Jurkat, Clone E6-1 (cell line): ENCODE results near the gene ALG9.
"Not testable (repeated sequence)": the region's sequence is repeated elsewhere in the genome, so short reads cannot be mapped to it uniquely, and the experiment has no call there.

Experiments
- DNase-seq: peaks from one replicate; pipeline ENCODE4 v3.0.0-alpha.2; 2011; ENCODE audit warnings: low read depth, low spot score
- H3K4me3 ChIP-seq: 2 replicates; pipeline ENCODE4 v1.5.1; 2011; ENCODE audit warnings: mild to moderate bottlenecking, low read length, control low read depth, moderate library complexity

The ALG9 gene

DNA sequence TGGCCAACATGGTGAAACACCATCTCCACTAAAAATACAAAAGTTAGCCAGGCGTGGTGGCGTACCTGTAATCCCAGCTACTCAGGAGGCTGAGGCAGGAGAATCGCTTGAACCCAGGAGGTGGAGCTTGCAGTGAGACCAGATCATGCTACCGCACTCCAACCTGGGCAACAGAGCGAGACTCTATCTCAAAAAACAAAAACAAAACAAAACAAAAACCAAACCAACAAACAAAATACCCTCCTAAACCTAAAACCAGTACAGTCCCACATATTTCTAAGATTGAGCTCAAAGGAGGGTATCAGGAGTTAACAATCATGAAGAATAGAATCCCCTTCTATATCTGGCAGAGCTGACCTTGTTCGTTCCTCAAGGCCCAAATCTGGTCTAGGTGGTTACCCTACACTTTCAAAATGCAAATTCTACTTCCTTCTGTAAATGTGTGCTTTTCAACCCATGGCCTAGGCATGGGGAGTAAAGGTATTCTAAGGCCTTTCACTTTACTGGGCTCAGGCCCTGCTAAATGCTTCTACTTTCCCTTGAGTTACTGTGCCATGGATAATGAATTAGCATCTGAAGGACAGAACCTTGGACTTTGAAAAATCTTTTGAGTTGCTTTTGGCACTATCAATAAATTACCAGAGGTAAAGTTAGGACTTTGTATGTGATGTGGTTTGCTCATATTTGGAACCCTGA lies 94.8 kb downstream of the ALG9 start:
- no peak for DNase-seq
- no peak overlapping the region for H3K4me3 ChIP-seq

DNA sequence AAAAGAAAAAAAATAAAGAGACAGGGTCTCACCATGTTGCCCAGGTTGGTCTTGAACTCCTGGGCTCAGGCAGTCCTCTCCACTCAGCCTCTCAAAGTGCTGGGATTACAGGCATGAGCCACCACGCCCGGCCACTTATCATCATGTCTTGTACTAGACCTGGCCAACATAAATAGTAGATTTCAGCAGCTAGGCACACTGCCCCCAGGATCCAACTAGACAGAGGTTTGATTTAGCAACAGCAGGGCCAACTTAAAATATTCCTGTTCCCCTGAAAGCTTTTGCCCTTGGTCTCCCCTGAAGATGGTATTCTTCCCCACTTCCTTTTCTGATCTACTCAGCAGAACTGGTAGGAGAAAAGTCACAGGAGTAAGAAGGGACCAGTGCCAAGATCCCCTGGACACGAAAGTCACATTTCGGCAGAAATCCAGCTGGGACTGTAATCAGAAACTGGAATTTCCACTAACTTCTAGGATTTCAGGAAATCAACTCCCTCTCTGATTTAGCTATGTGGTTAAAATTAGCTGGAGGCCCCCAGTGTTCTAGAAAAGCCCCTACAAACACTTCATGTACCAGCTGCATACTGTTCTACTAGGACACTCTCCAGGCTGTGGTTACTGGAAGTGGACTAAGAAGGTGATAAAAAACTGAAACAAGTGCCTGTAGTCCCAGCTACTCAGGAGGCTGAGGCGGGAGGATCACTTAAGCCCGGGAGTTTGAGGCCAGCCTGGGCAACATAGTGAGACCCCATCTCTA lies 96.2 kb downstream of the ALG9 start:
- H3K4me3 ChIP-seq, result no peak overlapping the region
- no peak for DNase-seq

DNA sequence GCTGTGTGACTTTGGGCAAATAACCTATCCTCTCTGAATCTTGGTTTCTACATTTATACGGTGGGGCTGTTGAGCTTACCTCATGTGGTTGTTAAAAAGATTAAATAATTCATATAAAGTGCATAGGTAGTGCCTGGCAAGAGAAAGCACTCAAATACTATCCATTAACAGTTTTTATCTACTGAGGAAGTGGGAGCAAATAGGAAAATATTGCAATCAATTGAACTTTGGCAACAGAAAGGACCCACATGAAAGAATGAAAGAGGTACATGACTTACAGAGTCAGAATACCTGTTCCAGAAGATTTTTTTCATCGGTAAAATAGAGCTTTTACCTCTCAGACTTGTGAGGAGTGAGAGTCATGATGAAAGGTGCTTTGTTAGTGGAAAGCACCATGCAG lies 98.8 kb downstream of the ALG9 start:
- no peak for DNase-seq

DNA sequence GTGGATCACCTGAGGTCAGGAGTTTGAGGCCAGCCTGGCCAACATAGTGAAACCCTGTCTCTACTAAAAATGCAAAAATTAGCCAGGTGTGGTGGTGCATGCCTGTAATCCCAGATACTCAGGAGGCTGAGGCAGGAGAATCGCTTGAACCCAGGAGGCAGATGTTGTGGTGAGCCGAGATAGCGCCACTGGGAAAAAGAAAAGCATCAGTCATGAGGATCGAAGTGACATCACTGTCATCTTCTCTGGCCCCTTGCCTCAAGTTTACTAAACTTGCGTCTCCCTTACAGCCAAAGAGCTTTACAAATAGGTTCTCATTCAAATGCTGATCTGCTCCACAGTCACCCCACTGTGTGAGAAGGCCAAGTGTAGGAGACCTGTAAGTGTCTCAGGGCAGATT lies 100.2 kb downstream of the ALG9 start:
- DNase-seq, H3K4me3 ChIP-seq: not testable (repeated sequence)

More for the DNA sequence above, 98.8 kb downstream of the ALG9 start:
- H3K4me3 ChIP-seq, result no peak overlapping the region

DNA sequence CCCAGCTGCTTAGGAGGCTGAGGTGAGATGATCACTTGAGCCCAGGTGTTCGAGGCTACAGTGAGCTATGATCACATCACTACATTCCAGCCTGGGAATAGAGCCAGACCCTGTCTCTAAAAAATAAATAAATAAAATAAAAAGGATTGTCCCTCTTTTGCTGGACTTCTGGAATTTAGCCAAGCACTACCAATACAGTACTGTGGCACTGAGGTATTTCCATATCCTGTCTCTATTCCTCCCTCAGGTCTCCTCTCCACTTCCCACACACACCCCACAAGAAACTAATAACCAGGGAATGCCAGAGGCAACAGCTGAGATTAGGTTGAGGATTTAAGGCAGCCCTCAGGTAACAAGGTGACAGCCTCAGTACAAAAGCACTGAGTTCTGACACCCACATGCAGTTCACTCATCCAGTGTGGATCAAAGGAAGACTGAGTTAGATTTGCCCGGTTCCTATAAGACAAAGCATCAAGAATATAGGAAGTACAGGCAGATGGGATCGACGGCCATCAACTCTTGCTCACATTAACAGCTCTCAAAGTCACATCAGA lies 100.7 kb downstream of the ALG9 start:
- DNase-seq, result no peak
- no peak overlapping the region for H3K4me3 ChIP-seq

DNA sequence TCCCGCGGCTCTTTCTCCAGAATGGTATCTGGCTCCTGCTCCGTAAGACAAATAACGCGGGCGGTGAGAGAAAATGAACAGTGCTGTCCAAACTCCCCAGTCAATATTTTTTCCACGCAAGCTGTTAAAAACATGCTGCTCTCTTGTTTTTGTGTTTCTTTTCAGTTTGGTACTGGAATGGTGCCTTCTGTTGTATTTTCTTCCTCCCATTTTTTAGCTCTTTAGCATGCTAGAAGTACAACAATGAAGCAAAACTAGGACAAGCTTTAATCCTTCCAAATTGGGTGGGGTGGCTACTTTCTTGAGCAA lies 104.6 kb downstream of the ALG9 start:
- H3K4me3 ChIP-seq, result peak overlapping the region; percentile 83
- no peak for DNase-seq

DNA sequence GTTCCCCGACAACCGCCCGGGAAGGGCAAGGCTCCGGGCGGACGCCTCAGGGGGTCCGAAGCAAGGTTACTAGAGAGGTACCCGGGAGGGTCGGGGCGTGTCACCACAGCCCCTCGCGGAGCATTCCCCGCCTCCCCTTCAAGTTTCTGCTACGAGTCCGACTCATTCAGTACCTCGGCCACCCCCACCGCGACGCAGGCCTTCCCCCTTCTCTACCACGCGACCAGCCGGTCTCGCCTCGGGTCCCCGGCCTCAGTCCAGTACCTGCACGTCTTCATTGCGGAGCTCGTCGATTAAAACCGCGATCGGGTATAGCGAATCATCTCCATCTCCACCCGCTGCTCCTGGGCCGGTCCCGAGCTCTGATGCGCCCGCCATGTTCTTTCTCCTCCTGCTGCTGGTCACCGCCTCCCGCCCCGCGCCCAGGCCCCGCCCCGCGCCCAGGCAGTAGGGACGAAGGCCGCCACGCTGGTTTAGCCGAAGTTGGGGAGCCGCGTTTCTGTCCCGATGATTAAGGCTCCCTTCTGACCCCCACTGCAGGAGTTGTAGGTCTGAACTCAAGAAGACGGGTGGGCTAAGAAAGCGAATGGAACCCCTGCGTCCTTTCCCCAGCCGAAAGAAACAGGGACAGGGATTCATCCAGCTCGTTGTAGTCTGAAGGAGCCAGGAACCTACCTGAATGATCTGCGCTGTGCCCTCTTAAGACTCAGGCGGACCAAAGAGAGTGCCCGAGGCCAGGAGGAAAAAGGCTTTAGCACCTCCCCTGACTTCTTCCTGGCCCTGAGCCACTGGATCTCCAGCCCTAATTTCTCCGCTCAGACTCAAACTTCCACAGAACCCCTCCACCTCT lies 105.2 kb downstream of the ALG9 start, which contains the start of gene PPP2R1B:
TSS of gene PPP2R1B (minus strand) at position 406 of the 850 bp plus-strand sequence. CDS start at position 378, 28 bp downstream.
- peak within 1 kb of the TSS; percentile 83 for H3K4me3 ChIP-seq
- DNase-seq, result peak; percentile 32

DNA sequence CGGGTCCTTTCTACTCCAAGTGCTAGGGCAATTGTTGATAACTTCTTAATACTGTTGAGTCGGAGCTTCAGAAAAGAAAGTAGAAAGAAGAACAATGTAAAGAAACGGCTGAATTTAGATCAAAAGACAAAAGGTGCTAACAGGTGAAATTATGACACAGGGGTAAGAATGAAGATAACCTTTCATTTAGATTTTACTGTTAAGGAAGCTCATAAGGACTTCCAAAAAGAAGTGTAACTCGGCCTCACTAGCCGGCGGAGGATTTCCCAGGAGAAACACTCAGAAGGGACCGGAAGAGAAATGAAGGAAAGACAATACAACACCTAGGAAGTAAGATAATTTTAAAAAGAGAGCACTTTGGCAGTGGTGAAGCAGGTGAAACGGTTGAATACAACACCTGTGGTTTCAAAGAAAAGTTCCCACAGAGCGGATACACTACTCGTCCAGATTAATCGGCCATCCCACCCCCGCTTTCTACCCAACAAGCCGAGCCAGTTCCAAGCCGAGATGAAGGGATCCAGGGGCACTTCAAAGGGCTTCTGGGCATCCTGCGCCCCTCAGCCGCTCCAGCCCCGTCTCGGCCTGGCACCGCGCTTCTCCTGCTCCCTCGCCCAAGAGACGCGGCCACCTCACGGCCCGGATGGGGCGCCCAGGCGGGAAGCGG lies 105.9 kb downstream of the ALG9 start:
- no peak for DNase-seq
- peak overlapping the region; percentile 83 for H3K4me3 ChIP-seq

DNA sequence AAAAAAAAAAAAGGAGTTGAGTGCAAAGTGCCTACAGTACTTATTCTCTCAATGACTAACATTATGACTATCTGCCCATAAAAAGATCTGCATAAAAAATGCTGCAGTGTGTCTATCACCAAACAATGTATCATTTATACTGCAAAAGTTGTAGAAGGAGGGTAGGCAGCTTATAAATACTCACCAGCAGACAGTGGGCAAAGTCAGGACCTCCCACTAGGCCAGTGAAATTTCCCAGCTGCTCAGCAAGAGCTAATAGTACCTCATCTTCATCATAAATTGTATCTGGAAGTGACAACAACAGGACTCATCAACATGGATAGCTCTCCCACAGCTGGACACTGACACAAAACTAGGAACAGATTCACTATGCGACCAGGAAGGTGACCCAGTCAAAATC lies 106.8 kb downstream of the ALG9 start:
- H3K4me3 ChIP-seq, result peak overlapping the region; percentile 83
- no peak for DNase-seq

DNA sequence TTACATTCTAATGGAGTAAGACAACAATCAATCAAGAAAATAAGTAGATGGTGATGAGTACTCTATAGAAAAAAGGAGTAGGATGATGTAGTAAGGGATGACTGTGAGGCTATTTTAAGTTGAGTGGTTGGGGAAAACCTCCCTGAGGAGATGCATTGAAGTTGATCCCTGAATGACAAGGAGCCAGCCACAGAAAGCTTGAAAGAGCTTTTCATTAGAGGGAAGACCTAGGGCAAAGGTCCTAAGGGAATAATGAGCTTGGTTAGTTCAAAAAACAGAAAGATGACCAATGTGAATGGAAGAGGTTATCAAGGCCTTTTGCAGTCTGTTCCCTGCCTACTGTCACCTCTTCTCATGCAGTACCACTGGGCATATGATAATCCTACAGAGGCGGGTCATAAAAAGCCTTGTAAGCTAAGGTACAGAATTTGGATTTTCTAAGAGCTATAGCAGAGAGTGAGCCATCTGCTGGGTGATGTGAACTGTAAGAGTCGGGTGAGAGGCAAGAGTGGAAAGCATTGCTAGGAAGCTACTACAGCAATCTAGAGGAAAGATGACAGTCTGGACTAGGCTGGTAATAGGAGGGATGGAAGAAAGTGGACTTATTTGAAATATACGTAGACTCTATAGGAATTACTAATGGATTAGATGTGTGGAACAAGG lies 108.3 kb downstream of the ALG9 start:
- H3K4me3 ChIP-seq, result no peak overlapping the region
- no peak for DNase-seq

DNA sequence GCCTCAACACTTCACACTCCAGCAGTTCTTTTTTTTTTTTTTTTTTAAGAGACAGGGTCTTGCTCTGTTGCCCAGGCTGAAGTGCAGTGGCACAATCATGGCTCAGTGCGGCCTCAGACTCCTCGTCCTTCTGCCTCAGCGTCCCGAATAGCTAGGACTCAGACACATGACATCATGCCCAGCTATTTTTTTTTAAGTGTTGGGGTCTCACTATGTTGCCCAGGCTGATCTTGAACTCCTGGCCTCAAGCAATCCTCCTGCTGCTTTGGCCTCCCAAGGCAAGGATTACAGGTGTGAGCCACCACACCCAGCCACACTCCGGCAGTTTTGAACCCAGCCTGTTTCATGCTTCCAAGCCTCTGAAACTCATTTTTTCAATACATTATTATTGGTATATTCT lies 108.9 kb downstream of the ALG9 start:
- no peak for DNase-seq

DNA sequence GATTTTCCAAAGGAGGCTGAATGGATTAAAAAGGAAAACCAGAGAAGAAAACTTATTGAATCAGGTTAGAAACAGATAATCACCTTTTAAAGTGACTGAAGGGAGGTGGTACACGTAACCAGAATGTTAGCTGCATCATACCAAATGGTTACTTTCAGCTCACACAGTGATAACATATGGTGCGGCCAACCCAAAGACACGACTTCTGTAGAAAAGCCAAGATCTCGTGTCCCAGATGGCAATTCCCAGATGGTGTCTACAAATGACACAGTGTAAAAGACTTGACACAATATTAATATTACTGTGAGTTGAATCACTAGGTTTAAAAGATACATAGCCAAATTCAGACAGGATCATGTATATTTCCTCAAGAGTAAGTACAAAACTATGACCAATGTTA lies 110.3 kb downstream of the ALG9 start:
- DNase-seq, result no peak
- no peak overlapping the region for H3K4me3 ChIP-seq

More for the DNA sequence above, 108.9 kb downstream of the ALG9 start:
- no peak overlapping the region for H3K4me3 ChIP-seq

DNA sequence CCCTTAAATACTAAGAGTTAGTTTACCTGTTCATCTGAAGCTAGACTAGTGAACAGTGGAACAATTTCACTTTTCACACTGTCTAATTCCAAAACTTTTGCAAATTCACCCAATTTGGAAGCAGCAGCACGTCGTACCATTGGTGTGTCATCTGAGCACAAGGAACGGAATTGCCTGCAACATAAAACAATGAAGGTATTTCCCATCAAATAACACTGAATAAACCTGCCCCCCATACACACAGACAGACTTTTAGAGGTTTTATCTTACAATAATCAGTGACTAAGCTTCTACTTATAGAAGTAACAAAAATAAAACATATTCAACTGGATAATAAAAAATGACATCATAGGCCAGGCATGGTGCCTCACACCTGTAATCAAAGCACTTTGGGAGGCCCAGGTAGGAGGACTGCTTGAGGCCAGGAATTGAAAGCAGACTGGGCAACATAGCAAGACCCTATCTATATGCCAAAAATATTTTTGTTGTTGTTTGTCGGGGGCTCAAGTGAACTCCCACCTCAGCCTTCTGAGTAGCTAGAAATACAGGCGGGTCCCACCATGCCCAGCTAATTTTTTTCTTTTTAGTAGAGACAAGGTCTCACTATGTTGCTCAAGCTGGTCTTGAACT lies 111.5 kb downstream of the ALG9 start:
- no peak overlapping the region for H3K4me3 ChIP-seq
- DNase-seq, result no peak

DNA sequence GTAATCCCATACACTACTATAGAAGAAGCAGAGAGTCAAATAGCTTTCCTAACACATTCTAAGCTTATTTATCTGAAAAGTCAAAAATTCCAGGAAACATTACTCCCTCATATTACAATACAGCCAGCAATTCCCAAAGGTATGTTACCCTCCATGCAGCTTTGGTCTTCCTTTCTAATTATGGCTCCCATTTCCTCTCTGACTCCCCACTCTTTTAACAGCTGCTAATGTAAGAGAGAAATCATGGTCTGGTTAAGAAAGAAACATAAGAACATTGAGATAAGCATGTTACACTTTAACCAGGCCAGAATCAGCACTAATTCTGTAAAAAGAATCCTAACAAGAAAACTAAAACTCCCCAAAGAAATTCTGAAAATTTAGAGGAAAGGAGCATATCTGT lies 112.0 kb downstream of the ALG9 start:
- no peak overlapping the region for H3K4me3 ChIP-seq
- DNase-seq, result no peak

DNA sequence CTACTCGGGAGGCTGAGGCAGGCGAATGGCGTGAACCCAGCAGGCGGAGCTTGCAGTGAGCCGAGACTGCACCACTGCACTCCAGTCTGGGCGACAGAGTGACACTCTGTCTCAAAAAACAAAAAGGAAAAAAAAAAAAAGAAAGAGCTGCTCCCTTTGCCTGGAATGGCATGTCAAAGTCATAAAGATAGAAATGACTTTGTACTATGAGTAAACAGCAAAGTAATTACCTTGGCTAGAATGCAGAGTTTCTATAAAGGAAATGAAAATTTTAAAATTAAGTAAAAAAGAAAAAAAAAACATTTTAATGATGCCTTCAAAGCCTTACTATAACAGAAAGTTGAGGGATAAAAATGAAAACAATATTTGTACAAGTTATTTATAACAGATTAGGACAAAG lies 115.3 kb downstream of the ALG9 start:
- no peak for DNase-seq
- H3K4me3 ChIP-seq, result no peak overlapping the region

DNA sequence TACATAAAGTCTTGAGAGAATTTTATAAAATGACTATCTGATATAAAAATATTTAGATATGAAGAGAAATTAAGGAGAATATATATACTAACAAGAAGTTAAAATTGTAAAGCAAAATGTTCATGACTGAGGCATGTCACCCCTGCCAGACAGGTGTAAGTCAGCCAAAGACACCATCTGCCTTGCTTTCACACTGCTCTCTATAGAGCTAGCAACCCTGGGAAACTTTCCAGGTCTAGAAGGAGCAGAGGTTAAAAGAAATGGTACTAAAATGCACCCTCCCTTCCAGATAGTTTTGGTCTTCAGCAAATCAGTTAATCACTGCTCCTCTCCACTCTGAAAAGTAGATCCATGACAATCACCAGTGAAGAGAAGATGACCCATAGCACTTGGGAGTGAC lies 121.7 kb downstream of the ALG9 start:
- no peak for DNase-seq
- H3K4me3 ChIP-seq, result no peak overlapping the region

DNA sequence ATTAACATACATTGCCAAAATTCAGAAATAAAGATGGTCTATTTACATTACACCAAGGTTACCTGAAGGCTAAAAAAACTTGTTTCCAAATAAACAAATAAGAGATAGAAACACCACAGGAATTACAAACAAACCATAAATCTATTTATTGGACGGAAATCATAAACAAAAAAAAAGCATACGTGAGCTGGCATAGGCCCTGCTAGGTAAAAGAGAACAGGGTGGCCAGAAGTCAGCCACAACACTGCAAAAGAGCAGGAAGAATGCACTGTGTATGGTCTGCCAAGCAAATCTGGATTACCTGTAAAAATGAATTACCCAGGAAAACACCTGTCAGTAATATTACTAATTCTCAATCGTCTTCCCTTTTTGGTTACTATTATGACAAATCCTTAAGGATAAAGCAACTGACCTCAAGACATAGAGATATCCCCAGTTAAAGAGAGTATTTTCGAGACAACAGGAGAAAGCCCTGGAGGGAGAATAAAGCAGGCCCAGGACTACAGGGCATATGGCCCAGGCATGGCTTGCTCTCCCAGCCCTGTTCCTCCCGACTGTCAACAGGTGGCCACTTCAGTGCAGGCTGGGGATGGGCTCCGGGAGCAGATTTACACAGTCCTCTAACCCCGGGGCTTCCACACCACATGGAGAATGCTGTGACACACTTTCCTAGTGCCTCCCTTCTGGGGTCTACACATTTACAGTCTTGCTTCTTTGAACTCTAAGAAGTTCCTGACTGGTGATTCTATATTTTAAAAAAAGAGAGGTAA lies 123.2 kb downstream of the ALG9 start:
- DNase-seq, result no peak
- no peak overlapping the region for H3K4me3 ChIP-seq
